ENCODE results near the gene KCTD5.
"Not testable (repeated sequence)": the region's sequence is repeated elsewhere in the genome, so short reads cannot be mapped to it uniquely, and the experiment has no call there.

Gene KCTD5

GRCh38 chr16:2683041-2683440 is 718 bp downstream of the KCTD5 start:
- H3K4me1 Mint-ChIP-seq = peaks cover 42% of the 10 kb centered on the region
- peak overlapping the region; percentile 97 for H3K27ac Mint-ChIP-seq
- H3K9me3 Mint-ChIP-seq, H3K27me3 Mint-ChIP-seq, DNase-seq, ATAC-seq: not testable (repeated sequence)
- H3K36me3 Mint-ChIP-seq (ENCODE audit: low read depth) = peaks cover 13% of the 10 kb centered on the region
- peak overlapping the region; percentile 99 for H3K4me3 Mint-ChIP-seq

GRCh38 chr16:2686075-2686474 is 3.8 kb downstream of the KCTD5 start:
- not testable (repeated sequence) for DNase-seq; ATAC-seq; H3K9me3 Mint-ChIP-seq; H3K36me3 Mint-ChIP-seq (ENCODE audit: low read depth); H3K4me3 Mint-ChIP-seq; H3K27me3 Mint-ChIP-seq; H3K27ac Mint-ChIP-seq
- H3K4me1 Mint-ChIP-seq = peaks cover 37% of the 10 kb centered on the region

- H3K27me3 Mint-ChIP-seq = no peaks in the 10 kb centered on the region
- peaks cover 5% of the 10 kb centered on the region for H3K36me3 Mint-ChIP-seq (ENCODE audit: low read depth)
- H3K27ac Mint-ChIP-seq = peak overlapping the region; percentile 92
- H3K9me3 Mint-ChIP-seq = no peaks in the 10 kb centered on the region
- peak overlapping the region; percentile 76 for H3K4me3 Mint-ChIP-seq
- DNase-seq (peak; percentile 50), ATAC-seq (peak; percentile 16)
- H3K4me1 Mint-ChIP-seq = peaks cover 32% of the 10 kb centered on the region
Observed at GRCh38 chr16:2686912-2687507, 4.7 kb downstream of the KCTD5 start.

GRCh38 chr16:2687531-2688308 is 5.4 kb downstream of the KCTD5 start:
- H3K9me3 Mint-ChIP-seq = no peaks in the 10 kb centered on the region
- H3K4me1 Mint-ChIP-seq = peaks cover 29% of the 10 kb centered on the region
- peaks cover 3% of the 10 kb centered on the region for H3K36me3 Mint-ChIP-seq (ENCODE audit: low read depth)
- peak overlapping the region; percentile 92 for H3K27ac Mint-ChIP-seq
- no peaks in the 10 kb centered on the region for H3K27me3 Mint-ChIP-seq
- ATAC-seq (no peak), DNase-seq (no peak)
- peak overlapping the region; percentile 76 for H3K4me3 Mint-ChIP-seq

- H3K27me3 Mint-ChIP-seq; DNase-seq; H3K4me3 Mint-ChIP-seq; H3K27ac Mint-ChIP-seq; ATAC-seq; H3K9me3 Mint-ChIP-seq; H3K36me3 Mint-ChIP-seq (ENCODE audit: low read depth): not testable (repeated sequence)
- H3K4me1 Mint-ChIP-seq = peaks cover 26% of the 10 kb centered on the region
Observed at GRCh38 chr16:2689422-2689821, 7.1 kb downstream of the KCTD5 start.

- DNase-seq (no peak), ATAC-seq (no peak)
- Mint-ChIP-seq H3K9me3 (no peaks in the 10 kb centered on the region), H3K4me3 (no peak overlapping the region), H3K36me3 (ENCODE audit: low read depth) (no peaks in the 10 kb centered on the region), H3K27ac (no peak overlapping the region), H3K4me1 (peaks cover 21% of the 10 kb centered on the region), H3K27me3 (no peaks in the 10 kb centered on the region)
Observed at GRCh38 chr16:2689968-2690801, 7.9 kb downstream of the KCTD5 start.

- no peaks in the 10 kb centered on the region for H3K9me3 Mint-ChIP-seq
- H3K27me3 Mint-ChIP-seq = no peaks in the 10 kb centered on the region
- ATAC-seq = no peak
- no peaks in the 10 kb centered on the region for H3K36me3 Mint-ChIP-seq (ENCODE audit: low read depth)
- peaks cover 19% of the 10 kb centered on the region for H3K4me1 Mint-ChIP-seq
- no peak overlapping the region for H3K27ac Mint-ChIP-seq
- H3K4me3 Mint-ChIP-seq = no peak overlapping the region
- no peak for DNase-seq
Observed at GRCh38 chr16:2690852-2691251, 8.5 kb downstream of the KCTD5 start.

GRCh38 chr16:2691491-2692248 is 9.3 kb downstream of the KCTD5 start:
- no peaks in the 10 kb centered on the region for H3K27me3 Mint-ChIP-seq
- H3K27ac Mint-ChIP-seq = no peak overlapping the region
- no peak for ATAC-seq
- no peaks in the 10 kb centered on the region for H3K9me3 Mint-ChIP-seq
- peaks cover 18% of the 10 kb centered on the region for H3K4me1 Mint-ChIP-seq
- no peak overlapping the region for H3K4me3 Mint-ChIP-seq
- no peak for DNase-seq
- H3K36me3 Mint-ChIP-seq (ENCODE audit: low read depth) = peaks cover 1% of the 10 kb centered on the region

- H3K4me1 Mint-ChIP-seq = peaks cover 10% of the 10 kb centered on the region
- no peak overlapping the region for H3K4me3 Mint-ChIP-seq
- no peaks in the 10 kb centered on the region for H3K9me3 Mint-ChIP-seq
- peaks cover 4% of the 10 kb centered on the region for H3K36me3 Mint-ChIP-seq (ENCODE audit: low read depth)
- no peak overlapping the region for H3K27ac Mint-ChIP-seq
- DNase-seq (no peak), ATAC-seq (no peak)
- no peaks in the 10 kb centered on the region for H3K27me3 Mint-ChIP-seq
Observed at GRCh38 chr16:2692251-2692947, 10.1 kb downstream of the KCTD5 start.

GRCh38 chr16:2692948-2693651 is 10.8 kb downstream of the KCTD5 start:
- Mint-ChIP-seq H3K27me3 (no peaks in the 10 kb centered on the region), H3K9me3 (no peaks in the 10 kb centered on the region), H3K27ac (no peak overlapping the region), H3K36me3 (ENCODE audit: low read depth) (peaks cover 6% of the 10 kb centered on the region), H3K4me3 (no peak overlapping the region), H3K4me1 (peaks cover 4% of the 10 kb centered on the region)
- ATAC-seq (no peak), DNase-seq (no peak)

- DNase-seq; H3K27me3 Mint-ChIP-seq; H3K9me3 Mint-ChIP-seq; ATAC-seq; H3K4me3 Mint-ChIP-seq; H3K4me1 Mint-ChIP-seq; H3K36me3 Mint-ChIP-seq (ENCODE audit: low read depth); H3K27ac Mint-ChIP-seq: not testable (repeated sequence)
Observed at GRCh38 chr16:2696601-2697250, 14.4 kb downstream of the KCTD5 start.

GRCh38 chr16:2697401-2697948 is 15.2 kb downstream of the KCTD5 start:
- H3K27ac Mint-ChIP-seq = no peak overlapping the region
- no peak for ATAC-seq
- no peaks in the 10 kb centered on the region for H3K9me3 Mint-ChIP-seq
- H3K4me3 Mint-ChIP-seq = no peak overlapping the region
- no peak for DNase-seq
- no peaks in the 10 kb centered on the region for H3K27me3 Mint-ChIP-seq
- H3K4me1 Mint-ChIP-seq = no peaks in the 10 kb centered on the region
- H3K36me3 Mint-ChIP-seq (ENCODE audit: low read depth) = peaks cover 8% of the 10 kb centered on the region

All from activated naive CD8-positive, alpha-beta T cell treated with anti-CD3 and anti-CD28 coated beads, Interleukin-2, amount 50 U/mL, for 24 hours (primary cell).